Kidney epithelial cell (primary cell): ENCODE results near the gene SC5D. TPM values are rescaled to one million over a fixed set of nuclear protein-coding genes. Genes with fewer than 3 reads are reported as not detected.

Source experiments
- total RNA-seq: library from RNA; depleted of rRNA; stranded (reverse); fragments of >200 nt; gene quantifications from 2 replicates; pipeline ENCODE4 v1.2.3, GENCODE V29; 2015

Gene SC5D
- total RNA-seq, 1 donor from 2014 or later: 34.5 TPM

Other genes with a start within 250 kb of the SC5D start
- 0.67 and 0.75 TPM in 2 replicates for gene TECTA, start 191.5 kb upstream of the SC5D start, total RNA-seq
- 4.1 and 4.7 TPM in 2 replicates for gene SORL1, start 159.5 kb downstream of the SC5D start, total RNA-seq